Suppressor macrophage (primary cell): ENCODE results near the gene DIS3L.
A peak's percentile ranks its signal among the peaks of the same experiment; 100 is the strongest.
"Not testable (repeated sequence)": the region's sequence is repeated elsewhere in the genome, so short reads cannot be mapped to it uniquely, and the experiment has no call there.

Experiments
- DNase-seq, 4 experiments: peaks; one replicate each; pipeline ENCODE4 v3.0.0-alpha.2; 2020 to 2022
- total RNA-seq, 17 experiments: gene quantifications; one replicate each; lab custom pipeline; 2026; ENCODE audit warnings: mixed read lengths in 6 of 17, inconsistent platforms in 3 of 17; lab: John Stamatoyannopoulos, UW

Gene DIS3L
- total RNA-seq = 9.6 to 55.2 (median 34.7) reads per million in 17 experiments

- DNase-seq = peak; percentile 71 to 92 (median 82)
Measured at GRCh38 chr15:66293419-66294156, at the start of gene DIS3L. Gene DIS3L (plus strand): TSS chr15:66293568. CDS start chr15:66293597, 29 bp downstream.

- DNase-seq = not testable (repeated sequence)
Measured at GRCh38 chr15:66245832-66246231, 47.5 kb upstream of the DIS3L start.

- DNase-seq = no peak
Measured at GRCh38 chr15:66246937-66247336, 46.4 kb upstream of the DIS3L start.

GRCh38 chr15:66249605-66250174 is 43.7 kb upstream of the DIS3L start:
- no peak for DNase-seq

GRCh38 chr15:66251065-66251789 is 42.1 kb upstream of the DIS3L start:
- DNase-seq = no peak

GRCh38 chr15:66251790-66252684 is 41.3 kb upstream of the DIS3L start:
- peak; percentile 44 to 79 (median 58) for DNase-seq

- peak in 3 of 4 experiments; percentile 10 to 45 (median 40) for DNase-seq
Measured at GRCh38 chr15:66252685-66253417, 40.5 kb upstream of the DIS3L start.

GRCh38 chr15:66253418-66254088 is 39.8 kb upstream of the DIS3L start, which contains the start of gene MEGF11:
Gene MEGF11 (minus strand): TSS chr15:66253750. CDS start chr15:66128403, 125,347 bp downstream.
- DNase-seq = peak in 3 of 4 experiments; percentile 11 to 54 (median 32)

GRCh38 chr15:66254089-66254950 is 39.0 kb upstream of the DIS3L start:
- DNase-seq = no peak

- no peak for DNase-seq
Measured at GRCh38 chr15:66254951-66255676, 38.3 kb upstream of the DIS3L start.

- DNase-seq = peak in 3 of 4 experiments; percentile 10 to 41 (median 37)
Measured at GRCh38 chr15:66256692-66257091, 36.7 kb upstream of the DIS3L start.

- DNase-seq = no peak
Measured at GRCh38 chr15:66261056-66261455, 32.3 kb upstream of the DIS3L start.

GRCh38 chr15:66262837-66263236 is 30.5 kb upstream of the DIS3L start:
- not testable (repeated sequence) for DNase-seq

- no peak for DNase-seq
Measured at GRCh38 chr15:66264859-66265513, 28.4 kb upstream of the DIS3L start.

- DNase-seq = peak; percentile 40 to 64 (median 45)
Measured at GRCh38 chr15:66269326-66270090, 23.9 kb upstream of the DIS3L start.

GRCh38 chr15:66270932-66271331 is 22.4 kb upstream of the DIS3L start:
- DNase-seq = no peak

GRCh38 chr15:66275352-66275751 is 18.0 kb upstream of the DIS3L start:
- no peak for DNase-seq

GRCh38 chr15:66276546-66276945 is 16.8 kb upstream of the DIS3L start:
- DNase-seq = no peak
